HUES48 (cell line): ENCODE data around the gene NECTIN2.

Source experiments
- H3K27ac ChIP-seq: one replicate; pipeline ENCODE4 v1.7.0; 2013; ENCODE audit warnings: low read depth, low read length, inconsistent platforms
- H3K27me3 ChIP-seq: 2 replicates; pipeline ENCODE4 v1.6.1; 2013; ENCODE audit warnings: mild to moderate bottlenecking, low read length; ENCODE audit not compliant: control insufficient read depth, insufficient read depth
- H3K36me3 ChIP-seq: 2 replicates; pipeline ENCODE4 v1.6.1; 2013; ENCODE audit warnings: low read length; ENCODE audit not compliant: control insufficient read depth, insufficient read depth
- H3K4me1 ChIP-seq: 2 replicates; pipeline ENCODE4 v1.6.1; 2013; ENCODE audit warnings: mild to moderate bottlenecking, low read length; ENCODE audit not compliant: control insufficient read depth, insufficient read depth
- H3K4me3 ChIP-seq: 2 replicates; pipeline ENCODE4 v1.5.1; 2013; ENCODE audit warnings: mild to moderate bottlenecking, low read depth, low read length
- H3K9ac ChIP-seq: 2 replicates; pipeline ENCODE4 v1.6.1; 2013; ENCODE audit warnings: mild to moderate bottlenecking, low read depth, low read length, moderate library complexity
- H3K9me3 ChIP-seq: 2 replicates; pipeline ENCODE4 v1.6.1; 2013; ENCODE audit warnings: low read length; ENCODE audit not compliant: control insufficient read depth, insufficient read depth

The NECTIN2 gene

GRCh38 chr19:44840811-44841210, 5.3 kb upstream of the NECTIN2 start:
- H3K4me1 ChIP-seq, result peaks cover 4% of the 10 kb centered on the region
- H3K4me3 ChIP-seq, result no peak overlapping the region
- no peak overlapping the region for H3K9ac ChIP-seq
- no peaks in the 10 kb centered on the region for H3K36me3 ChIP-seq
- no peaks in the 10 kb centered on the region for H3K9me3 ChIP-seq
- H3K27ac ChIP-seq, result no peak overlapping the region
- peaks cover 12% of the 10 kb centered on the region for H3K27me3 ChIP-seq

GRCh38 chr19:44841231-44841630, 4.9 kb upstream of the NECTIN2 start:
- H3K4me3 ChIP-seq, result no peak overlapping the region
- peaks cover 8% of the 10 kb centered on the region for H3K27me3 ChIP-seq
- H3K36me3 ChIP-seq, result no peaks in the 10 kb centered on the region
- H3K4me1 ChIP-seq, result peaks cover 4% of the 10 kb centered on the region
- H3K27ac ChIP-seq, result no peak overlapping the region
- no peaks in the 10 kb centered on the region for H3K9me3 ChIP-seq
- no peak overlapping the region for H3K9ac ChIP-seq

GRCh38 chr19:44845286-44845611, 848 bp upstream of the NECTIN2 start:
- peak overlapping the region; percentile 69 for H3K4me3 ChIP-seq
- peaks cover 4% of the 10 kb centered on the region; the same call in 1 of the 2 replicates for H3K36me3 ChIP-seq
- H3K9me3 ChIP-seq, result no peaks in the 10 kb centered on the region
- H3K27ac ChIP-seq, result no peak overlapping the region
- H3K4me1 ChIP-seq, result peaks cover 15% of the 10 kb centered on the region
- peaks cover 3% of the 10 kb centered on the region; the same call in 1 of the 2 replicates for H3K27me3 ChIP-seq
- no peak overlapping the region for H3K9ac ChIP-seq

- no peaks in the 10 kb centered on the region for H3K9me3 ChIP-seq
- H3K4me1 ChIP-seq, result peaks cover 19% of the 10 kb centered on the region
- peaks cover 3% of the 10 kb centered on the region; the same call in 1 of the 2 replicates for H3K27me3 ChIP-seq
- peaks cover 9% of the 10 kb centered on the region for H3K36me3 ChIP-seq
- peak overlapping the region; percentile 74 for H3K4me3 ChIP-seq
- peak overlapping the region; percentile 72 for H3K9ac ChIP-seq
- H3K27ac ChIP-seq, result peak overlapping the region; percentile 97
These were observed 502 bp downstream of the NECTIN2 start for GRCh38 chr19:44846455-44847143.

GRCh38 chr19:44847144-44848035, 1.3 kb downstream of the NECTIN2 start:
- H3K27me3 ChIP-seq, result peaks cover 3% of the 10 kb centered on the region; the same call in 1 of the 2 replicates
- no peaks in the 10 kb centered on the region for H3K9me3 ChIP-seq
- H3K36me3 ChIP-seq, result peaks cover 11% of the 10 kb centered on the region
- H3K4me3 ChIP-seq, result peak overlapping the region; percentile 74
- peaks cover 19% of the 10 kb centered on the region for H3K4me1 ChIP-seq
- peak overlapping the region; percentile 72 for H3K9ac ChIP-seq
- peak overlapping the region; percentile 97 for H3K27ac ChIP-seq

- Histone ChIP-seq H3K9ac (peak overlapping the region; percentile 67; the same call in 1 of the 2 replicates), H3K4me3 (peak overlapping the region; percentile 74), H3K4me1 (peaks cover 19% of the 10 kb centered on the region), H3K27me3 (peaks cover 3% of the 10 kb centered on the region; the same call in 1 of the 2 replicates), H3K36me3 (peaks cover 17% of the 10 kb centered on the region), H3K27ac (peak overlapping the region; percentile 97), H3K9me3 (no peaks in the 10 kb centered on the region)
These were observed 2.1 kb downstream of the NECTIN2 start for GRCh38 chr19:44848036-44848811.

GRCh38 chr19:44848812-44849447, 2.8 kb downstream of the NECTIN2 start:
- Histone ChIP-seq H3K27ac (peak overlapping the region; percentile 97), H3K4me1 (peaks cover 19% of the 10 kb centered on the region), H3K36me3 (peaks cover 20% of the 10 kb centered on the region), H3K4me3 (peak overlapping the region; percentile 74), H3K27me3 (peaks cover 3% of the 10 kb centered on the region; the same call in 1 of the 2 replicates), H3K9ac (no peak overlapping the region), H3K9me3 (no peaks in the 10 kb centered on the region)

GRCh38 chr19:44850641-44851109, 4.6 kb downstream of the NECTIN2 start:
- no peak overlapping the region; the same call in 1 of the 2 replicates for H3K9ac ChIP-seq
- no peak overlapping the region for H3K27ac ChIP-seq
- no peak overlapping the region for H3K4me3 ChIP-seq
- H3K4me1 ChIP-seq, result peaks cover 19% of the 10 kb centered on the region
- H3K36me3 ChIP-seq, result peaks cover 20% of the 10 kb centered on the region
- no peaks in the 10 kb centered on the region for H3K27me3 ChIP-seq
- H3K9me3 ChIP-seq, result no peaks in the 10 kb centered on the region

GRCh38 chr19:44851427-44851826, 5.3 kb downstream of the NECTIN2 start:
- Histone ChIP-seq H3K4me1 (peaks cover 19% of the 10 kb centered on the region), H3K27me3 (no peaks in the 10 kb centered on the region), H3K36me3 (peaks cover 24% of the 10 kb centered on the region), H3K9me3 (no peaks in the 10 kb centered on the region), H3K4me3 (no peak overlapping the region), H3K9ac (no peak overlapping the region), H3K27ac (no peak overlapping the region)

- Histone ChIP-seq H3K4me1 (peaks cover 2% of the 10 kb centered on the region; the same call in 1 of the 2 replicates), H3K9ac (no peak overlapping the region), H3K4me3 (no peak overlapping the region), H3K36me3 (peaks cover 31% of the 10 kb centered on the region), H3K27ac (no peak overlapping the region), H3K27me3 (no peaks in the 10 kb centered on the region), H3K9me3 (no peaks in the 10 kb centered on the region)
These were observed 9.5 kb downstream of the NECTIN2 start for GRCh38 chr19:44855606-44856005.
